A549 treated with Hydrocortisone at 1 μM for 4 hours (cell line): ENCODE results near the gene MLH3. TPM values are rescaled to one million over a fixed set of nuclear protein-coding genes. Genes with fewer than 3 reads are reported as not detected.

Experiments
- total RNA-seq: library from RNA; stranded (reverse); fragments of 200-300 nt; extraction: Qiagen RNA extraction; gene quantifications from 5 replicates; pipeline ENCODE4 v1.2.3, GENCODE V29; 2022

MLH3 gene
- total RNA-seq = 17.5 to 21.9 TPM (median 21.0 TPM) in 5 replicates

DNA sequence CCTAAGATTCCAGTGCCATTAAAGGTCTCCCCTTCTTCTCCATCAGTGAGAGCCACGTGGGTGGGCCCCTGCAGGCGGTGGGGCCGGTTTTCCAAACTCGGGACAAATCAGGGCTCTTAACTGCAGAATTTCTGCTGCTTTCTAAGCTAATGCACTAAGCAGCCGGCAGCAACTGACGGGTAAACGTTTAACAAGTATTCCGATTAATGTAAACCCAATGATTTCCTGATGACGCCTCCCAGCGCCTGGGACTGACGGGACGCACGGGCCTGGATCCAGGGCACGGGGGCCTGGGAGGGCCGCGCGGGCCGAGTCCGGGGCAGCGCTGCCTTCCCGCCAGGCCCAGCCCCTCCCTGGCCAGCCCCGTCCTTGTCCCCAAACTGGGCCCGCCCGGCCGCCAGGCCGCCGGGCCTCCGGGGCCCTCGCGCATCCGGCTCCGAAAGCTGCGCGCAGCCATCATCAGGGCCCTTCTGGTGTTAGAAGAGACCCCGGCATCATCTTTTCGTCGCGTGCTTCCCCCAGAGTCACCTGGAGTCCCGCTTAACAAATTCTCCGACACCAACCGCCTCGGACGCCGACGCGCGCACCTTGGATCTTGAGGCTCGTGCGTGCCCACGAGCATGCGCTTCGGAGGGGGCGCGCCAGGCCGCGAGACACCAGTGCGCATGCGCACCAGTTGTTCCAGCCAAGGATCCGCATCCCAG lies at the start of gene MLH3:
Gene MLH3 (minus strand): TSS at position 616 of the 704 bp plus-strand sequence. CDS start 1,812 bp downstream, outside the sequence.

DNA sequence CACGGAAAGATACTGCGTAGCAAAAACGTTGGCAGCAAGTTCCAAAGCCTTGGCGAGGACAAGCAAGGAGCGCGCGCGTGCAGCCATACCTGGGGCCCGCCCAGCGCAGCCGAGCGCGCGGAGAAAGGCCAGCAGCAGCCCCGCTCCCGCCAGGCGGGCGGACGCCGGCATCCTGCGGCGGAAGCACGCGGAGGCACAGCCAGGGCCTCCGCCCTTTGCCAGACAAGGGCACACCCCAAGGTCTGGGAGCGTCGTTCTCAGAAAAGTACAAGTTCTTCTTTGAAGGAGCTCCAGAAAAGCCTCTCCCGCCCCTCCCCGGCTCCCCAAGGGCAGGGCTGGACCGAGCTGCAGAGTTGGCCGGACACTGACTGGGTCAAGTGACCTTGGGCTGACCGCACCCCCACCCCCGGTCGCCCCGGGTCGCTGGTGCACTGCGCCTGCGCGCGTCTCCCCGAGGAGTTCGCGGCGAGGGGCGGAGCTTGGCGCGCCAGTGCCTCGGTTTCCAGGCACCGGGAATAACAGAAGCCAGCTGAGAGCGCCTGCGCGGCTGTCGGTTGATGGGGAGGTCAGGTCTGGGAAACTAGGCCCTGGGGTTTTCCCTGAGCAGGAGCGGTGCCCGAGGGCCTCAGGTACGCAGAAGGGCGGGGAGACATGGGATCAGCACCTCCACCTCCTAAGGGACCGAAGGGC lies 18.0 kb upstream of the MLH3 start, which contains the start of gene ZC2HC1C:
Gene ZC2HC1C (plus strand): TSS at position 521 of the 690 bp plus-strand sequence. CDS start 933 bp downstream, outside the sequence.

DNA sequence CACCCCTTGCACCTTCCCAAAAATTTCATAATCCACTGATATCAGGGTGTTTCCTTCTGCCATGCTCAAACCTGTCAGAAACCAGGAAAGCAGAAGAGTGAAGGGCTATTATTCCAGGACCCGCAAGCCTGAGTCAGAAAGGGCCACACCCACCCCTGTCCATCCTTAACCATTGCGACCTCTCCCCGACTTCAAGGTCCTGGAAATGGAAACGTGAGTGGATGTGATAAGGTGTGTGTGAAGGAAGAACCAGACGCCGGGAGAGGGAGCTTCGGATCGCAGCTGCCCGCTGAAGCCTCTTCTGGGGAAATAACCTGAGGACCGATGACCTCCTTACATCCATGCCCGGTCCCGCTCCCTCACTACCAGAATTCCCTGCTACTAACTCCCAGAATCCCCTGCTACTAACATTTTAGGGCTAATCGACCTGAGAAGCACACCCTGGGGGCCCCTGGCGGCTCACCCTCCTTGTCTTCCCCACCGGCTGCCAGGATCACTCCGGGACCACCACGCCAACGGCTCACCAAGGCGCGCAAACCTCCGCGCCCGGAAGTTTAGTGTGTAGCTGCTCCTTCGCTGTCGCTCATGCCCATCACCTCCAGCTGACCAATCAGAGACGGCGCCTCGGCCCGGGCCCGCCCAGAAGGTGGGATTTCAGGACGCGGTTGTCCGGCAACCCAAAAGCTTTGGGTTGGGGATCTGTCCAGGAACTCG lies 12.4 kb upstream of the MLH3 start, which contains the start of gene ACYP1:
Gene ACYP1 (minus strand): TSS at position 534 of the 714 bp plus-strand sequence. CDS start 471 bp downstream, at position 63.

GRCh38 chr14:75002392-75003249 lies 48.6 kb downstream of the MLH3 start, which contains the start of gene EIF2B2:
TSS of gene EIF2B2 (plus strand) at chr14:75002921. CDS start at chr14:75002991, 70 bp downstream.

Other genes starting within 250 kb of the MLH3 start
- gene PROX2, start 175.3 kb downstream of the MLH3 start, total RNA-seq = not detected in 5 replicates
- gene DLST, start 169.6 kb downstream of the MLH3 start, total RNA-seq = 96.3 to 116 TPM (median 100 TPM) in 5 replicates
- 0.21 to 0.67 TPM (median 0.45 TPM) in 5 replicates for gene RPS6KL1, start 128.2 kb downstream of the MLH3 start, total RNA-seq
- gene PGF, start 95.9 kb downstream of the MLH3 start, total RNA-seq = 3.9 to 5.7 TPM (median 4.5 TPM) in 5 replicates
- 74.2 to 82.7 TPM (median 77.2 TPM) in 5 replicates for gene EIF2B2, start 48.5 kb downstream of the MLH3 start, total RNA-seq
- 23.7 to 30.3 TPM (median 25.5 TPM) in 5 replicates for gene ACYP1, start 12.6 kb upstream of the MLH3 start, total RNA-seq
- 4.5 to 5.6 TPM (median 4.7 TPM) in 5 replicates for gene ZC2HC1C, start 18.2 kb upstream of the MLH3 start, total RNA-seq
- gene NEK9, start 75.6 kb upstream of the MLH3 start, total RNA-seq = 32.2 to 37.4 TPM (median 35.8 TPM) in 5 replicates
- 263 to 304 TPM (median 272 TPM) in 5 replicates for gene TMED10, start 125.1 kb upstream of the MLH3 start, total RNA-seq
- 8.9 to 13.2 TPM (median 9.6 TPM) in 5 replicates for gene FOS, start 227.4 kb upstream of the MLH3 start, total RNA-seq